GM19238 (cell line): Measurements from ENCODE around the gene ROBO3.

Experiments
- DNase-seq: peaks from one replicate; pipeline ENCODE4 v3.0.0; 2011; ENCODE audit warnings: low spot score; ENCODE audit not compliant: insufficient read length

Gene ROBO3

GRCh38 chr11:124918950-124919349, 53.7 kb downstream of the ROBO3 start, which contains the start of gene HEPN1:
TSS of gene HEPN1 (plus strand) at chr11:124919250.
- no peak for DNase-seq

GRCh38 chr11:124919898-124920297, 54.7 kb downstream of the ROBO3 start:
- no peak for DNase-seq

GRCh38 chr11:124920356-124920755, 55.1 kb downstream of the ROBO3 start:
- DNase-seq = no peak

GRCh38 chr11:124920870-124921609, 55.8 kb downstream of the ROBO3 start:
- peak; percentile 57 for DNase-seq

GRCh38 chr11:124922831-124923230, 57.6 kb downstream of the ROBO3 start:
- no peak for DNase-seq

- no peak for DNase-seq
These were observed 58.1 kb downstream of the ROBO3 start for GRCh38 chr11:124923296-124923695.

- DNase-seq = no peak
These were observed 63.9 kb downstream of the ROBO3 start for GRCh38 chr11:124928942-124929665.

- DNase-seq = no peak
These were observed 65.6 kb downstream of the ROBO3 start for GRCh38 chr11:124930799-124931198.
